Measurements from ENCODE around the gene GRID2. TPM values are rescaled to one million over a fixed set of nuclear protein-coding genes. Genes with fewer than 3 reads are reported as not detected.

Gene GRID2
- total RNA-seq, 2 donors from 2014 or later, result 0.16 TPM; not detected in 1

- Histone ChIP-seq H3K4me1 (peaks cover 0 to 8% of the 10 kb centered on the region in 2 donors), H3K4me3 (no peak overlapping the region), H3K27ac (no peak overlapping the region), H3K36me3 (no peaks in the 10 kb centered on the region), H3K9me3 (no peaks in the 10 kb centered on the region), H3K27me3 (no peaks in the 10 kb centered on the region)
- TF ChIP-seq, protein P1, sequence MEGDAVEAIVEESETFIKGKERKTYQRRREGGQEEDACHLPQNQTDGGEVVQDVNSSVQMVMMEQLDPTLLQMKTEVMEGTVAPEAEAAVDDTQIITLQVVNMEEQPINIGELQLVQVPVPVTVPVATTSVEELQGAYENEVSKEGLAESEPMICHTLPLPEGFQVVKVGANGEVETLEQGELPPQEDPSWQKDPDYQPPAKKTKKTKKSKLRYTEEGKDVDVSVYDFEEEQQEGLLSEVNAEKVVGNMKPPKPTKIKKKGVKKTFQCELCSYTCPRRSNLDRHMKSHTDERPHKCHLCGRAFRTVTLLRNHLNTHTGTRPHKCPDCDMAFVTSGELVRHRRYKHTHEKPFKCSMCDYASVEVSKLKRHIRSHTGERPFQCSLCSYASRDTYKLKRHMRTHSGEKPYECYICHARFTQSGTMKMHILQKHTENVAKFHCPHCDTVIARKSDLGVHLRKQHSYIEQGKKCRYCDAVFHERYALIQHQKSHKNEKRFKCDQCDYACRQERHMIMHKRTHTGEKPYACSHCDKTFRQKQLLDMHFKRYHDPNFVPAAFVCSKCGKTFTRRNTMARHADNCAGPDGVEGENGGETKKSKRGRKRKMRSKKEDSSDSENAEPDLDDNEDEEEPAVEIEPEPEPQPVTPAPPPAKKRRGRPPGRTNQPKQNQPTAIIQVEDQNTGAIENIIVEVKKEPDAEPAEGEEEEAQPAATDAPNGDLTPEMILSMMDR (IDR thresholded peaks at IDR 0.05), result no peak
- DNase-seq (ENCODE audit: low spot score), result no peak
These were observed 1510.4 kb downstream of the GRID2 start for GRCh38 chr4:93814141-93814540.

DNA sequence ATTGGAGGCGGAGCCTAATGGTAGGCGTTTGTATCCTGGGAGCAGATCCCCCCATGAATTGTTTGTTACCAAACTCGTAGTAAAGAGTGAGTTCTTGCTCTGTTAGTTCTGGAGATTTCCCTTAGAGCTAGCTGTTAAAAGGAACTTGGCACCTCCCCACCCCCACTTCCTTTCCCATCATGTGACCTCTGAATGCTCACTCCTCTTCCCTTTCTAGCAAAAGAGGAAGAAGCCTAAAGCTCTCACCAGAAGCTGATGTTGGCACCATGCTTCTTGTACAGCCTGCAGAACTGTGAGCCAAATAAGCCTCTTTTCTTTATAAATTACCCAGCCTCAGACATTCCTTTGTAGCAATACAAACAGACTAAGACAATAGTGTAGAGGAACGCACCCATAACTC is 1511.0 kb downstream of the GRID2 start:
- Histone ChIP-seq H3K4me1 (peaks cover 0 to 8% of the 10 kb centered on the region in 2 donors), H3K27me3 (no peaks in the 10 kb centered on the region), H3K36me3 (no peaks in the 10 kb centered on the region), H3K4me3 (no peak overlapping the region), H3K9me3 (no peaks in the 10 kb centered on the region), H3K27ac (no peak overlapping the region)
- TF ChIP-seq, protein P1 (IDR thresholded peaks at IDR 0.05), result no peak
- DNase-seq (ENCODE audit: low spot score), result no peak
